GM21576 (cell line): Measurements from ENCODE around the gene RTCA.
"Not testable (repeated sequence)": the region's sequence is repeated elsewhere in the genome, so short reads cannot be mapped to it uniquely, and the experiment has no call there.

Experiments
- ATAC-seq: cut with Tn5 transposase; IDR thresholded peaks from one replicate; pipeline ENCODE4 v1.9.1; 2021; ENCODE audit warnings: mild to moderate bottlenecking, moderate library complexity; ENCODE audit not compliant: unreplicated experiment

RTCA gene

DNA sequence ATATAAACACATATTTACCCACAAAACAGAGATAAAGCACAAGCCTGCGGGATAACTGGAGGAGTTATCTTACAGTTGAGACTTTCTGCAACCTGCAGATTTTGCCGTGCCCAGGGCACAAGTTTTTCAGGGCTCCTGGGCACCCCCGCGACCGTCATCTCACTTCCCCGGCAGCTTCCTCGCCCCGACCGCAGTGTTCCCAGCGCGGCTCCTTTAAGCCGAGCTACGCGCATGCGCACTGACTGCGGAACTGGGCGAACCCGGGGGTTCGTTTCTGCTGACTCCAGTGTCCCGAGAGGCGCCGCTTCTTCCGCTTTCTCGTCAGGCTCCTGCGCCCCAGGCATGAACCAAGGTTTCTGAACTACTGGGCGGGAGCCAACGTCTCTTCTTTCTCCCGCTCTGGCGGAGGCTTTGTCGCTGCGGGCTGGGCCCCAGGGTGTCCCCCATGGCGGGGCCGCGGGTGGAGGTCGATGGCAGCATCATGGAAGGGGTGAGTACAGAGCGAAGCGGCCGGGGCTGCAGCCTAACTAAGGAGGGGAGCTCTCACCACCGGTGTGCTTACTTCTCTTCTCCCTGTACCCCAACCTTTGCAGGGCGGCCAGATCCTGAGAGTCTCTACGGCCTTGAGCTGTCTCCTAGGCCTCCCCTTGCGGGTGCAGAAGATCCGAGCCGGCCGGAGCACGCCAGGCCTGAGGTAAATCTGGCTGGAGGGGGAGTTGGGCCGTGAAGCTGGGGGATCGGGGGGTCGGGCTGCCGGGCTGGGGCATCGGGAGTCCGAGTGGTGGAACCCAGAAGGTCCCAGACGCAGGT is at the start of gene RTCA:
TSS of gene RTCA (plus strand) at position 286 of the 810 bp plus-strand sequence. CDS start at position 446, 160 bp downstream.
- peak; percentile 97 for ATAC-seq

- ATAC-seq = no peak
Observed at GRCh38 chr1:100217834-100218233, 48.2 kb upstream of the RTCA start.

- ATAC-seq = no peak
Observed at GRCh38 chr1:100219457-100219856, 46.6 kb upstream of the RTCA start.

- no peak for ATAC-seq
Observed at GRCh38 chr1:100219883-100220282, 46.1 kb upstream of the RTCA start.

- ATAC-seq = no peak
Observed at GRCh38 chr1:100222428-100222827, 43.6 kb upstream of the RTCA start.

GRCh38 chr1:100229681-100230443 is 36.2 kb upstream of the RTCA start:
- ATAC-seq = no peak

DNA sequence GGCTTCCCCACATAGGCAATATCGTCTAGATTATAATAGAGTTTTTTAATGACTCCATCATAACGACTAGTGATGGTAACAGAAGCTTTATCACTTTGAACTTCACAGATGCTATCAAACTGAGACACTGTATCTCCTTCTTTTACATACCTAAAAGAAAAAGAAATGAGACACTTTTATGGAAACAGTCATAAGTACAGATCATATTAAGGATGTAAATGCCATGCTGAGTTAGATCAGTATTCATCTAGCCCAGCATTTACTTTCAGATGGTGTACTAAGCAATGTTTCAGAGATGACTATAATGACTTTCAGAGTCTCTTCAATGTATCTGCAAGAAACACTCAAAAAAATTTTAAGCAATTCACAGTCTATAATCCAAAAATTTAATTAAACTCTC is 35.3 kb upstream of the RTCA start:
- ATAC-seq = no peak

- no peak for ATAC-seq
Observed at GRCh38 chr1:100231721-100232120, 34.3 kb upstream of the RTCA start.

- no peak for ATAC-seq
Observed at GRCh38 chr1:100232156-100232555, 33.9 kb upstream of the RTCA start.

DNA sequence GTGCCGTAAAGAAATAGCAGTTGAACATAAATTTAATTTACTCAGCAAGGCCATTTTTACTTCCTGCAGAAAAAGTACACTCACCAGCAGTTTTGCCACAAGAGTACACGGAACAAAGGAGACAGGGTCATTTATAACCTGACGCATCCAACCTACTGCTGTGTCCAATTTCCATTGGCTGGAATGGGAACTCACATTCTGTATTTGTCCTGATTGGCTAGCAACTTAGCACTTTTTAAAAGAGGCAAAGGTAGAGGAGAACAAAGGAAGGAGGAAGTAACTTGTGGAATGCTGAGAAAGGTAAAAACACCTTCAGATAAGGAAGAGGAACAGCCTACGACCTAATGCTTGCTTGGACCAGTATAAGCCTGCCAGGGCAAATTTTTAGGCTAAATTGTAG is 32.5 kb upstream of the RTCA start:
- ATAC-seq = not testable (repeated sequence)

- ATAC-seq = no peak
Observed at GRCh38 chr1:100234432-100234831, 31.6 kb upstream of the RTCA start.

GRCh38 chr1:100237091-100237490 is 28.9 kb upstream of the RTCA start:
- no peak for ATAC-seq

- ATAC-seq = no peak
Observed at GRCh38 chr1:100239961-100240360, 26.1 kb upstream of the RTCA start.

DNA sequence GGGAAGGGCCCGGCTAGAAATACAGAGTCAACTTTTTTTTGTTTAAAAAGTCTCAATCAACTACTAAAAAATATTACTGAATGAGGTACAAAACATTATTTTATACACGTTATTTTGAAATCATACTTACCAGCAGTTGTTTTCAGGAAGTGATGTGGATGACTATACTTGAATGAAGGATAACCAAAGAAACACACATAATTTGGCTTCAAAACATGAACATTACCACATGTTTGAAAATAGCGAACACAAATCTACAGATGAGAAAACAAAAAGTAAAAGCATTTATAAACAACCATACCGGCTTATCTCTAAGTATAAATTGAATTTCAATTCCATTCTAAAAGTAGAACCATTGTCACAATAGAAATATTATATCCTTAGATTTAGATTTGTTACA is 25.4 kb upstream of the RTCA start:
- ATAC-seq = no peak

DNA sequence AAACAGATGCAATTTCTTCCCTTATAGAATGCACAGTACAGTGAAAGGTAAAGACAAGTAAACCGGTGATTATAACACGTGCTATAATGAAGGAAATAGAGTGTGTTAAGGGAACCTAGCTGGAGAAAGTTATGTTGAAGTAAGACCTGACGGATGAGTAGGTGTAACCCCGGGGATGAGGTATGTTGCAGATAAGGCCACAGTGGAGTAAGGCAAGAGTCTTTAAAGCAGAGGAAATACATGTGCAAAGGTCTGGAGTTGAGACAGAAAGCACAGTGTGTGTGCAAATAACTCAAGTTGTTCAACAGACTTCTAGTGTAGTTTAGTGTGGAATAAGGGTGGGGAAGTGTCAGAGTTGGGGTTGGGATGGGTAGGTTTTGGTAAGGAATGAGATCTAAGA is 19.3 kb upstream of the RTCA start:
- no peak for ATAC-seq

DNA sequence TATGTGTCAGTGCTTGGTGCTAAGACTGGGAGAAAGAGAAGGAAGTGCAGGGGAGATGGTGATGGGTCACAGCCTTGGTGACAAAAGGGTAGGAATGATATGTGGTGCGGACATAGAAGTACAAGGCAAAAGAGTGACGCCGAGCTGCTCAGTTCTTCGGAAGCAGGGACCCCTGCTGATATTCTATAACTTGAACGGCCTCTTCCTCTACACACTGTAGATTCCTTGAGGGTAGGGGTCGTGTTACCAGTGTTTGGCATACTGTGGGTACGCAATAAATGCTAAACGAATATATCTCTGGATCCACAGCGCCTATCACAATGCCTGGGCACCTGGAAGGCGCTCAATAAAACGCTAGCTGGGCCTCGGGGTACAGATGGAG is 16.9 kb upstream of the RTCA start:
- no peak for ATAC-seq

DNA sequence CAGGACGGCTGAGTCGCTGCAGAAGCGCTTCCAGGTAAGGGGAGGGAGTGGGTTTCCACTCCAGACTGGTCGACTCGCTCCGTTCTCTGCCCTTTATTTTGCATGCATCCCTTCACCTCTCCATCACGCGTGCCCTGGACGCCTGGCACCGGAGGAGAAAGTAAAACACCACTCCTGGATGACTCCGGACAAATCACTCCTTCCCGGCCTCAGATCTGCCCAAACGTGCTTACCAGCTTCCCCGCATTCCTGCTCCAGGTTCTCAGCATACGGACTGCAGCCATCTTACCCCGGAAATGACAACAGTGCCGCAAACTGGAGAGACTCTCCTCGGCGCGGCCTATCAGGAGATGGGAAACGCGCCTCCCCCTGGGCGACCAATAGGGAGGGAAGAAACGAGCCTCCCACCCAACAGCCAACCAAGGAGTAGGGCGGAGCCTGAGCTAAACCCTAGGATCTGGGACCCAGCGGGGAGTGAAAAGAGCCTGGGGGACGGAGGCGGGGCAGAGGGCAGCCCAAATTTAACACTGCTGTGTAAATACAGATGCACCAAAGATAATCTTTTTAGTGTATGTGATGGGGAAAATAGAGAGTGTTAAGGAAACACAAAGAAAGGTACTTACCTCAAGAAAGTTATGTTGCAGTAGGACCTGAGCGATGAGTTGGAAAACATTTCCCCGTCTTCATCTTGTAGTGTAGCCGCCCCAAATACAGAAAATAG is 16.3 kb upstream of the RTCA start, which contains the start of gene DBT:
TSS of gene DBT (minus strand) at position 298 of the 721 bp plus-strand sequence. CDS start at position 284, 14 bp downstream.
- ATAC-seq = peak; percentile 100

- no peak for ATAC-seq
Observed at GRCh38 chr1:100250264-100250663, 15.8 kb upstream of the RTCA start.

DNA sequence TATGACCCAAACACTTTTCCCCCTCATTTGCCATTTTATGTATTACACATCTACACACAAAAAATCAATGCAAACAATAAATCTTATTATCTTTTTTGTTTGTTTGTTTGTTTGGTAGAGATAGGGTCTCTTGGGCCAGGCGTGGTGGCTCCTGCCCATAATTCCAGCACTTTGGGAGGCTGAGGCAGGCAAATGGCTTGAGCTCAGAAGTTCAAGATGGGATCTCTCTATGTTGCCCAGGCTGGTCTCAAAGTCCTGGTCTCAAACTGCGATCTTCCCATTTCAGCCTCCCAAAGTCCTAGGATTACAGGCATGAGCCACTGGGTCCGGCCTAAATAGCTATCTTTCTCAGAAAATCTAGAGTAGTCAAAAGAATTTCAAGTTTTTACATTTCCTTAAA is 15.2 kb upstream of the RTCA start:
- no peak for ATAC-seq

DNA sequence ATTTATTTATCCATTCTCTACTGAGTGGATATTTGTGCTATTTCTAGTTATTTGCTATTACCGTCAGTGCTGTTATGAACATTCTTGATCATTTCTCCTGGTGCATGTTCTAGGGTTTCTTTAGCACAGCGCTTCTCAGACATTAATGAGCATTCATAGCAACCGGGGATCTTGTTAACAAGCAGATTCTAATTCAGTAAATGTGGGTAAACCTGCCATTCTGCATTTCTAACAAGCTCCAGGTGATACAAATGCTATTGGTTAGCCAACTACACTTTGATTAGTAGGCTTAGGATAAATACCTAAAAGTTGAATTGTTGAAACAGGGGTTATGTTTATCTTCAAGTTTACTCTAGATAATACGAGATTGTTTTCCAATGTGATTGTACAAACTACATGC is 13.1 kb upstream of the RTCA start:
- ATAC-seq = no peak

GRCh38 chr1:100253552-100253951 is 12.5 kb upstream of the RTCA start:
- no peak for ATAC-seq
